Cardiac muscle cell (in vitro differentiated cells and primary cell): ENCODE data around the gene SOX30. TPM values are rescaled to one million over a fixed set of nuclear protein-coding genes. Genes with fewer than 3 reads are reported as not detected.
"Not testable (repeated sequence)": the region's sequence is repeated elsewhere in the genome, so short reads cannot be mapped to it uniquely, and the experiment has no call there.

Experiments used
- DNase-seq, 2 donors: peaks; one replicate each; pipeline versions ENCODE4 v3.0.0 to v3.0.0-alpha.2; 2010 to 2017; ENCODE audit warnings: low read depth in 1 of 2, low spot score in 1 of 2
- H3K27ac ChIP-seq: fragments of 200-600 bp; sonication (generic); 2 replicates; pipeline ENCODE4 v1.5.1; 2016
- H3K27me3 ChIP-seq: fragments of 200-600 bp; sonication (generic); 2 replicates; pipeline ENCODE4 v1.6.0; 2016; ENCODE audit warnings: control low read depth
- H3K36me3 ChIP-seq: fragments of 200-600 bp; sonication (generic); 2 replicates; pipeline ENCODE4 v1.5.1; 2016; ENCODE audit warnings: control low read depth
- H3K4me1 ChIP-seq: fragments of 200-600 bp; sonication (generic); 2 replicates; pipeline ENCODE4 v1.8.1; 2017; ENCODE audit warnings: low read depth, mild to moderate bottlenecking, mixed run types
- H3K4me3 ChIP-seq: fragments of 200-600 bp; sonication (generic); 2 replicates; pipeline ENCODE4 v1.5.1; 2016; ENCODE audit warnings: mild to moderate bottlenecking
- H3K9me3 ChIP-seq: fragments of 200-600 bp; sonication (generic); 2 replicates; pipeline ENCODE4 v1.5.1; 2017; ENCODE audit warnings: low read depth, mild to moderate bottlenecking, control low read depth
- polyA plus RNA-seq: library from polyadenylated mRNA; unstranded; fragments of >200 nt; fragmentation: Nextera tagmentation; extraction: Ambion mirVana; gene quantifications from 2 replicates; pipeline ENCODE4 v1.2.1, GENCODE V29; 2016
- total RNA-seq: library from RNA; depleted of rRNA; stranded (reverse); fragments of >200 nt; gene quantifications from 2 replicates; pipeline ENCODE4 v1.2.3, GENCODE V29; 2016
- TF ChIP-seq, protein P1 (sequence below): IDR thresholded peaks from 2 replicates; pipeline ENCODE4 v1.5.1; 2012; ENCODE audit warnings: low read depth, mild to moderate bottlenecking, low read length

SOX30 gene
- 0.07 TPM in 1 of 2 replicates, not detected in the other for total RNA-seq
- polyA plus RNA-seq = not detected in 2 replicates

DNA sequence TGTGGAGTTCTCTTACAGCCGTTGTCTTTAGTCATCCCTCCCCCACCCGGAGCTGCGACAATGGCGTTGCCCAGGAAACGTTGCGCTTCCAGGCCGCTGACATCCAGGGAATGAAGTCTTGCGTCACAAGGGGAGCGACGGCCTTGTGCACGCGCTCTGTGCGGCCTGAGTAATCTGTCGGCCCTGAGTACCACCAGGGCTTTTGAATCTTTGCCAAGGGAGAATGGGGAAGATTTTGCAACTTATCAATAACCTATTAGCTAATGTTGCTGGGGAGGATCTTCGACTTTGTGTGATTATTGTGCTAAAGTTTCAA lies at the start of gene SOX30:
Gene SOX30, minus strand, starts transcription at position 62 of the 316 bp plus-strand sequence. CDS start 360 bp downstream, outside the sequence.
- H3K4me1 ChIP-seq = no peaks in the 10 kb centered on the region
- H3K9me3 ChIP-seq = peaks cover 11% of the 10 kb centered on the region
- no peaks in the 10 kb centered on the region for H3K27me3 ChIP-seq
- no peak for DNase-seq
- no peak within 1 kb of the TSS for H3K4me3 ChIP-seq
- no peak within 1 kb of the TSS for H3K27ac ChIP-seq
- TF ChIP-seq, protein P1, sequence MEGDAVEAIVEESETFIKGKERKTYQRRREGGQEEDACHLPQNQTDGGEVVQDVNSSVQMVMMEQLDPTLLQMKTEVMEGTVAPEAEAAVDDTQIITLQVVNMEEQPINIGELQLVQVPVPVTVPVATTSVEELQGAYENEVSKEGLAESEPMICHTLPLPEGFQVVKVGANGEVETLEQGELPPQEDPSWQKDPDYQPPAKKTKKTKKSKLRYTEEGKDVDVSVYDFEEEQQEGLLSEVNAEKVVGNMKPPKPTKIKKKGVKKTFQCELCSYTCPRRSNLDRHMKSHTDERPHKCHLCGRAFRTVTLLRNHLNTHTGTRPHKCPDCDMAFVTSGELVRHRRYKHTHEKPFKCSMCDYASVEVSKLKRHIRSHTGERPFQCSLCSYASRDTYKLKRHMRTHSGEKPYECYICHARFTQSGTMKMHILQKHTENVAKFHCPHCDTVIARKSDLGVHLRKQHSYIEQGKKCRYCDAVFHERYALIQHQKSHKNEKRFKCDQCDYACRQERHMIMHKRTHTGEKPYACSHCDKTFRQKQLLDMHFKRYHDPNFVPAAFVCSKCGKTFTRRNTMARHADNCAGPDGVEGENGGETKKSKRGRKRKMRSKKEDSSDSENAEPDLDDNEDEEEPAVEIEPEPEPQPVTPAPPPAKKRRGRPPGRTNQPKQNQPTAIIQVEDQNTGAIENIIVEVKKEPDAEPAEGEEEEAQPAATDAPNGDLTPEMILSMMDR = no peak
- H3K36me3 ChIP-seq = no peaks in the 10 kb centered on the region

DNA sequence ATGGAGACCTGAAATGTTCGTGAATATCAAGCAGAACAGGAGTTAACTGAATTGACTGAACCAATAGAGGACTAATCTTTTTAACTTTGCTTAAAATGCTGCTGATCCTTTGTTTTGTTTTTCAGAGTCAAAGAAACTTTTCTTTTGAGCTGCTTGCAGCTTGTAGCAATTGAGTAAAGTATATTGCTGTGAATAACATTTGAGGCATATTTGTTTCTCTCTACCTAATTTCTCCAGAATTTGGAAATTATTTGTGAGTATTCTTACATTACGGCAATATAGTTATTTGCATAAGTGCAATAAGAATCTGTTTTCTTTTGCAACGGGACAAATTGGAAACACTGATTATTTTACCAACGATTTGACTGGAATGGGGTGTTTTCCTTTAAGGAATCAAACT lies 46.4 kb upstream of the SOX30 start:
- H3K27me3 ChIP-seq, H3K27ac ChIP-seq: not testable (repeated sequence)

DNA sequence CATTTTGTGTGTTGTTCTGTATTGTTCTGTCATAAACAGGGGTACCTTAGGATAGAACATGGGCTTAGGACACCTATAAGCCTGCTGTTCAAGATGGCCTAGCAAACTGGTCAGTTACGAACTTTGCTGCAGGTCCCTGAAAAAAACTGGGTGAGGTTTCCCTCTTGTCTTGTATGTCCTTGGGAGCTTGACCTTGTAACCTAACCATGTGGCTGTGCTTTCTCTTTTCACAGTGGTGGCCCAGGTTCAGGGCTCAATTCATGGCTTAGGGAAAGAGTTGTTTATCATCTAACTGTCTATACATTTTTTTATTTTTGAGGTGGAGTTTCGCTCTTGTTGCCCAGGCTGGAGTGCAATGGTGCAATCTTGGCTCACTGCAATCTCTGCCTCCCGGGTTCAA lies 43.9 kb upstream of the SOX30 start:
- DNase-seq, H3K27me3 ChIP-seq, H3K4me3 ChIP-seq, H3K36me3 ChIP-seq, H3K4me1 ChIP-seq, H3K27ac ChIP-seq, H3K9me3 ChIP-seq: not testable (repeated sequence)

More for the DNA sequence above, 46.4 kb upstream of the SOX30 start:
- not testable (repeated sequence) for H3K4me1 ChIP-seq, H3K9me3 ChIP-seq, H3K36me3 ChIP-seq, DNase-seq, H3K4me3 ChIP-seq

DNA sequence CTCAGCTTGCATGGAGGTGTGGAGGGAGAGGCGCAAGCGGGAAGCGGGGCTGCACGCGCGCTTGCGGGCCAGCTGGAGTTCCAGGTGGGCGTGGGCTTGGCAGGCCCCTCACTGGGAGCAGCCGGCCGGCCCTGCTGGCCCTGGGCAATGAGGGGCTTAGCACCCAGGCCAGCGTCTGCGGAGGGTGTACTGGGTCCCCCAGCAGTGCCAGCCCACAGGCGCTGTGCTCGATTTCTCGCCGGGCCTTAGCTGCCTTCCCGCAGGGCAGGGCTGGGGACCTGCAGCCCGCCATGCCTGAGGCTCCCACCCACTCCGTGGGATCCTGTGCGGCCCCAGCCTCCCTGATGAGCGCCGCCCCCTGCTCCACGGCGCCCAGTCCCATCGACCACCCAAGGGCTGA lies 41.6 kb upstream of the SOX30 start:
- not testable (repeated sequence) for H3K4me1 ChIP-seq, H3K9me3 ChIP-seq, H3K27me3 ChIP-seq, DNase-seq, H3K4me3 ChIP-seq, H3K36me3 ChIP-seq, H3K27ac ChIP-seq

DNA sequence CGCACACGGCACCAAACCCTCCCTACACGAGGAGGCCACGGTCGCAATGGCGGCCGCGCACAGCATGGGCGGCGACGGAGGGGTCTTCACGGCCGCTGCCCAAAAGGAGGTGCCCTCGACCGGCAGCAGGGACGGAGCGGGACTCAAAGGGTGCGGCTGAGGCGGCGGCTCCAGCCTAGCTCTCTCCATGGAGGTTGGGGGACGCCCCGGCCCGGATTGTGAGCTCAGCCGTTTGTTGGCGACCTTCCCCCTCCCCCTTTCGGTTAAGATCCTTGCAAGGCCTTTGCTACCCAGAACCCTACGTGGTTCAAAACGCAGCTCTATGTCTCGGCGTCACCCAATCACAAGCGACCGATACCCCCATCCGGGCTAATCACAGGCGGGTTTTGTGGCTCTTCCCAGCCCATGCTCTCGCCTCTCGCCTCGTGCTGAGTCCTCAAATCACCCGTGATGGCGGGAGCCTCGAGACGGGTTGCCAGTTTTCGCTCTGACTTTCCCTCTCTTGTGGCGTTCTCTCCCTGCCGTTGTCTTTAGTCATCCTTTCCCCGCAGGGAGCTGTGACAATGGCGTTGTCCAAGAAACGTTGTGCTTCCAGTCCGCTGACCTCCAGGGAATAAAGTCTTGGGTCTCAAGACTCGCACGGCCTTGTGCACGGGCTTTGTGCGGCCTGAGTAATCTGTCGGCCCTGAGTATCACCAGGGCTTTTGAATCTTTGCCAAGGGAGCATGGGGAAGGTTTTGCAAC lies 38.6 kb upstream of the SOX30 start:
- no peak overlapping the region for H3K27ac ChIP-seq
- no peaks in the 10 kb centered on the region for H3K36me3 ChIP-seq
- H3K27me3 ChIP-seq = no peaks in the 10 kb centered on the region
- no peaks in the 10 kb centered on the region for H3K9me3 ChIP-seq
- no peak for DNase-seq
- no peaks in the 10 kb centered on the region for H3K4me1 ChIP-seq
- no peak overlapping the region for H3K4me3 ChIP-seq
- TF ChIP-seq, protein P1 = no peak

DNA sequence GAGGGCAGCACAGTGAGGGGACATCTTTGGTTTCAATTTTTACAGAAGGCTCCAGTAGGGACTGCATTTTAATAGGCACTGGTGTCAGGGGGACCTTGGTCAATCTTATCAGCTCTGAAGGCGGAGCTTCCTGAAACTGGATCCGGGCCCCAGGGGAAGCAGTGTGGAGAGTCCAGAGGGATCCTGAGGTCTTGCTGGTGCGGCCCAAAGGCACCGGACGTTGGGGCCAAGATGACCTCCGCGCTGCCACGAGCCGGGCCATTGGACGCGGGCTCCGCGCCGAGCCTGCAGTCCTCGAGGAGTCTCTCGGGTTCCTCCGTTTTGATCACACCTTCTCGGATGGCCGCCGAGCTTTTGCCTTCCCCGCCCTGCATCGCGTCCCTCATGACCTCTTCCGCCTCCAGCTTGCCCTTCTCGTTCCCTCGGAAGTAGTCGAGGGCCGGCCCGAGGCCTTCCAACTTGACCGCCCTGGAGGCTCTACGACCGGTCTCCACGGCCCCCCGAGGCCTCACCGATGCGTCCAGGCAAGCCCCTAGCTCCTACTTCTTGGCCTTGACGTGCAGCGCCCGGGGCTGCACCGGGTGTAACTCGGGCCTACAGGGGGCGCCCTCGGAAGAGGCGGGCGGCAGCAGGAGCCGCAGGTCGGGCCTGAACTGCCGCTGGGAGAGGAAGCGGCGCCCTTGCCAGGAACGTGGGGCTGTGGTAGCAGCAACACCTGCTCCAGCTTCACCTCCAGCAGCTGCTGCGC lies 37.9 kb upstream of the SOX30 start:
- TF ChIP-seq, protein P1 = peak; percentile 45
- Histone ChIP-seq H3K4me1 (no peaks in the 10 kb centered on the region), H3K36me3 (no peaks in the 10 kb centered on the region), H3K4me3 (no peak overlapping the region), H3K27ac (no peak overlapping the region), H3K9me3 (no peaks in the 10 kb centered on the region), H3K27me3 (no peaks in the 10 kb centered on the region)
- peak in 1 of 2 donors; percentile 39 for DNase-seq

DNA sequence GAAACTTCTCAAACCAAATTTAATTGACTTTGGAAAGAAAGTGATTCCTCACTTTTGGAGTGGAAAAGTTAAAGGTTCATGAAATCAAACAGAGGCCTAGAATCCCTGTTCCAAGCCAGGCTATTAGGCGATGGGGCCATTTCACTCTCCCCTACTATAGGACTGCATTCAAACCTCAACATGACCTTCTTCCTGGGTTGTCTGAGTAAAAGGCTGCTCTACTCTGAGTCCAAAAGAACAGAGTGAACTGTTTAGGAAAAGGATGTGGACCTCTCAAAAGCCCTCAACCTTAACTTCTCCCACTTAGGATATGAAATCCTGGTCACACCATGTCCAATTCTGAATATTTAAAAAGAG lies 34.9 kb upstream of the SOX30 start:
- no peak overlapping the region for H3K4me3 ChIP-seq
- H3K27me3 ChIP-seq = no peaks in the 10 kb centered on the region
- TF ChIP-seq, protein P1 = no peak
- H3K4me1 ChIP-seq = no peaks in the 10 kb centered on the region
- no peaks in the 10 kb centered on the region for H3K9me3 ChIP-seq
- DNase-seq = no peak
- H3K36me3 ChIP-seq = no peaks in the 10 kb centered on the region
- no peak overlapping the region for H3K27ac ChIP-seq

DNA sequence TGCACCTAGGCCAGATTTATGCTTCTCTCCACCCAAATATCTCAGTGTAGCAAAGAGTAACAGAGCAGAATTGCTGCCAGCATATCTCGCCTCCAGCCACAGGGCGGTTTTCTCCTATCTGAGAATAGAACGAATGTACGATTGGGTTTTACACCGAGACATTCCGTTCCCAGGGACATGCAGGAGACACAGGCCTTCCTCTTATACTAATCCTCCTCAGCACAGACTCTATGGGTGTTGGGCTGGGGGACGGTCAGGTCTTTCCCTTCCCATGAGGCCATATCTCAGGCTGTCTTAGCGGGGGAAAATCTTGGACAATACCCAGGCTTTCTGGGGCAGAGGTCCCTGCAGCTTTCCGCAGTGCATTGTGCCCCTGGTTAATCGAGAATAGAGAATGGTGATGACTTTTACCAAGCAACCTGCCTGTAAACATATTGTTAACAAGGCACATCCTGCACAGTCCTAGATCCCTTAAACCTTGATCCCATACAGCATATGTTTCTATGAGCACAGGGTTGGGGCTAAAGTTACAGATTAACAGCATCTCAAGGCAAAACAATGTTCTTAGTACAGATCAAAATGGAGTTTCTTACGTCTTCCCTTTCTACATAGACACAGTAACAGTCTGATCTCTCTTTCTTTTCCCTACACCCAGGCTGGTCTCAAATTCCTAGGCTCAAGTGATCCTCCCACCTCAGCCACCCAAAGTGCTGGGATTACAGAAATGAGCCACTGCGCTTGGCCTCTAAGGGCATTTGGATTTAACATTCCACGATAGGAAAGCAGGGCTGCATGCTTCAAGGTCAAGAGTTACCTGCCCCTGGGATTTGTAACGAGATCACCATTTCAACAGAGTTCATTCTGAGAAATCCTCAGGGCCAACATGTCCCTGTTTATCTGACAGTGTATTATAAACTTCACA lies 34.3 kb upstream of the SOX30 start:
- DNase-seq = peak in 1 of 2 donors; percentile 35
- not testable (repeated sequence) for H3K9me3 ChIP-seq, H3K36me3 ChIP-seq, H3K27me3 ChIP-seq, H3K4me1 ChIP-seq, H3K27ac ChIP-seq, H3K4me3 ChIP-seq
